Activated T-cell treated with anti-CD3 and anti-CD28 coated beads, Interleukin-2, amount 50 U/mL, for 72 hours (primary cell): Measurements from ENCODE around the gene KPTN. TPM values are rescaled to one million over a fixed set of nuclear protein-coding genes. Genes with fewer than 3 reads are reported as not detected.
A peak's percentile ranks its signal among the peaks of the same experiment; 100 is the strongest.

Experiments used
- ATAC-seq, 2 donors: fragments of 150-1000 bp; cut with Tn5 transposase; replicated peaks in 1 of 2; 2 replicates each; pipeline ENCODE4 v1.10.0; 2021; ENCODE audit warnings: moderate library complexity in 2 of 2, mild to moderate bottlenecking in 1 of 2
- DNase-seq, 2 donors: peaks; one replicate each; pipeline ENCODE4 v3.0.0; 2021 to 2022; ENCODE audit warnings: mixed read lengths in 1 of 2
- H3K27ac Mint-ChIP-seq: one replicate; pipeline ENCODE4 v1.8.0; 2022; ENCODE audit warnings: mild to moderate bottlenecking, moderate library complexity, mixed read lengths
- H3K27me3 Mint-ChIP-seq: one replicate; pipeline ENCODE4 v1.8.0; 2022; ENCODE audit warnings: low read depth, mixed read lengths
- H3K36me3 Mint-ChIP-seq, 2 donors: one replicate each; pipeline ENCODE4 v1.8.0; 2022; ENCODE audit warnings: mixed read lengths in 2 of 2, mild to moderate bottlenecking in 1 of 2; ENCODE audit not compliant: insufficient read depth in 2 of 2
- H3K4me1 Mint-ChIP-seq: one replicate; pipeline ENCODE4 v1.8.0; 2022; ENCODE audit warnings: low read depth, mixed read lengths
- H3K4me3 Mint-ChIP-seq, 2 donors: one replicate each; pipeline ENCODE4 v1.8.0; 2022; ENCODE audit warnings: mild to moderate bottlenecking in 2 of 2, mixed read lengths in 2 of 2, moderate library complexity in 2 of 2
- H3K9me3 Mint-ChIP-seq, 2 donors: one replicate each; pipeline ENCODE4 v1.8.0; 2022; ENCODE audit warnings: mixed read lengths in 2 of 2
- total RNA-seq, 2 donors: library from RNA; stranded (reverse); gene quantifications; one replicate each; pipeline ENCODE4 v1.2.3, GENCODE V29; 2022

The KPTN gene
- total RNA-seq, 2 donors from 2014 or later, result 7.2 to 10.5 TPM

DNA sequence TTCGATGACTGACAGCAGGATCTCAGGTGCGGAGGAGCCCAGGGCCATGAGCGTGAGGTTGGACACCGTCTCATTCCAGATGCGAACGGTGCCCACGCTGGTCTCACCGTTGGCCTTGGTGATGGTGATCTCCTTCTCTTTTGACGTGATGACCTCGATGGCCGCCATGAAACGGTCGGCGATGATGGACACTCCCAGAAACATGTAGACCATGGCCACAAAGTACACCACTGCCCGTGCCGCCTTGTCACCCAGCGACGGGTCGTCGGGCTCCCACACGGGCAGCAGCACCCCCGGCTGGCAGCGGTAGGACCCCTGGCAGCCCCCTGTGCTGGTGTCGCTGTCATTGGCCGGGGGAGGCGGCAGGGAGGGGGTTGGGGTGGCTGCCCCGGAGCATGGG, 18.1 kb downstream of the KPTN start:
- Mint-ChIP-seq H3K9me3 (no peaks in the 10 kb centered on the region), H3K27ac (no peak overlapping the region), H3K4me1 (peaks cover 7% of the 10 kb centered on the region), H3K4me3 (no peak overlapping the region), H3K27me3 (peaks cover 36% of the 10 kb centered on the region), H3K36me3 (no peaks in the 10 kb centered on the region)
- ATAC-seq, result no peak
- no peak for DNase-seq

GRCh38 chr19:47464675-47465419, 19.2 kb downstream of the KPTN start:
- Mint-ChIP-seq H3K36me3 (no peaks in the 10 kb centered on the region), H3K9me3 (no peaks in the 10 kb centered on the region), H3K27ac (no peak overlapping the region), H3K27me3 (peaks cover 25% of the 10 kb centered on the region), H3K4me1 (no peaks in the 10 kb centered on the region), H3K4me3 (no peak overlapping the region)
- DNase-seq (no peak), ATAC-seq (no peak)

DNA sequence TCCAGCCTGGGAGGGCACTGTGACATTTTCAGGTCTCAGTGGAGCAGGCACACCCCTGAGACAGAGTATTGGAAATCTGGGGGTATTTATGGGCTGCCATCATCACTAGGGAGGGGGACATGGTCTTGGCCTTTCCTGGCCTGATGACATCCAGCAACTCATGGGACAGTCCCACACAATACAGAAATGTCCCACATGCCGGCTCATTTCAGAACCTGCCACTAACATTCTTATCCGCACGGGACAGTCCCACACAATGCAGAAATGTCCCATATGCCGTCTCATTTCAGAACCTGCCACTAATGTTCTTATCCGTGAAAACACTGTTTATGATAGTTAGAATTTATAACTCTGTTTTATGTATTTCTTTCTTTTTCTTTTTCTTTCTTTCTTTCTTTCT, 22.1 kb downstream of the KPTN start:
- Mint-ChIP-seq H3K36me3 (no peaks in the 10 kb centered on the region), H3K4me3 (no peak overlapping the region), H3K4me1 (no peaks in the 10 kb centered on the region), H3K27ac (no peak overlapping the region), H3K27me3 (peaks cover 6% of the 10 kb centered on the region), H3K9me3 (no peaks in the 10 kb centered on the region)
- ATAC-seq, result no peak
- DNase-seq, result no peak

DNA sequence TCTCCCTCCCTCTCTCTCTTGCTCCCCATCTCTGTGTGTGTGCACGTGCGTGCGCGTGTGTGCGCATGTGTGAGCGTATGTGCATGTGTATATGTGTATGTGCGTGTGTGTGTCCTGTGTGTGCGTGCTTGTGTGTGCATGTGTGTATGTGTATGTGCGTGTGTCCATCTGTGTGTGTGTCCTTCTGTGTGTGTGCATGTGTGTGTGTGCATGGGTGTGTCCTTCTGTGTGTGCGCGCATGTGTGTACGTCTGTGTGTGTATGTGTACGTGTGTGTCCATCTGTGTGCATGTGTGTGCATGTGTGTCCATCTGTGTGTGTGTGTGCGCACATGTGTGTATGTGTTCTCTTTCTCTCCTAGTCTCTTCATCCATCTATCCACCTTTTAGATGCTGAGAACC, 24.5 kb downstream of the KPTN start:
- no peak for DNase-seq
- ATAC-seq, result no peak
- Mint-ChIP-seq H3K4me3 (no peak overlapping the region), H3K36me3 (peaks cover 3 to 4% of the 10 kb centered on the region in 2 donors), H3K4me1 (no peaks in the 10 kb centered on the region), H3K9me3 (peaks cover 0 to 4% of the 10 kb centered on the region in 2 donors), H3K27ac (no peak overlapping the region), H3K27me3 (peaks cover 25% of the 10 kb centered on the region)

GRCh38 chr19:47458672-47459071, 25.3 kb downstream of the KPTN start:
- Mint-ChIP-seq H3K9me3 (peaks cover 0 to 4% of the 10 kb centered on the region in 2 donors), H3K4me1 (no peaks in the 10 kb centered on the region), H3K36me3 (peaks cover 3 to 4% of the 10 kb centered on the region in 2 donors), H3K27ac (no peak overlapping the region), H3K27me3 (peaks cover 26% of the 10 kb centered on the region), H3K4me3 (no peak overlapping the region)
- no peak for DNase-seq
- no peak for ATAC-seq

GRCh38 chr19:47456721-47457474, 27.1 kb downstream of the KPTN start:
- no peak overlapping the region for H3K27ac Mint-ChIP-seq
- peaks cover 3 to 4% of the 10 kb centered on the region in 2 donors for H3K36me3 Mint-ChIP-seq
- peaks cover 0 to 4% of the 10 kb centered on the region in 2 donors for H3K9me3 Mint-ChIP-seq
- peaks cover 26% of the 10 kb centered on the region for H3K27me3 Mint-ChIP-seq
- DNase-seq, result no peak
- no peak overlapping the region for H3K4me3 Mint-ChIP-seq
- no peaks in the 10 kb centered on the region for H3K4me1 Mint-ChIP-seq
- no peak for ATAC-seq

GRCh38 chr19:47450478-47450877, 33.5 kb downstream of the KPTN start:
- Mint-ChIP-seq H3K27me3 (peaks cover 59% of the 10 kb centered on the region), H3K36me3 (peaks cover 2 to 3% of the 10 kb centered on the region in 2 donors), H3K4me1 (peaks cover 20% of the 10 kb centered on the region), H3K4me3 (no peak overlapping the region), H3K9me3 (peaks cover 2% of the 10 kb centered on the region in 2 donors), H3K27ac (no peak overlapping the region)
- no peak for ATAC-seq
- no peak for DNase-seq

- DNase-seq (no peak), ATAC-seq (no peak)
- peaks cover 65% of the 10 kb centered on the region for H3K27me3 Mint-ChIP-seq
- peak overlapping the region in 1 of 2 donors; percentile 84 for H3K4me3 Mint-ChIP-seq
- peaks cover 42% of the 10 kb centered on the region for H3K4me1 Mint-ChIP-seq
- H3K27ac Mint-ChIP-seq, result no peak overlapping the region
- H3K36me3 Mint-ChIP-seq, result peaks cover 2% of the 10 kb centered on the region in 2 donors
- H3K9me3 Mint-ChIP-seq, result peaks cover 0 to 2% of the 10 kb centered on the region in 2 donors
Measured at GRCh38 chr19:47448360-47448727, 35.7 kb downstream of the KPTN start.

GRCh38 chr19:47447470-47448359, 36.3 kb downstream of the KPTN start:
- Mint-ChIP-seq H3K27ac (no peak overlapping the region), H3K36me3 (peaks cover 2% of the 10 kb centered on the region in 2 donors), H3K9me3 (peaks cover 0 to 2% of the 10 kb centered on the region in 2 donors), H3K4me1 (peaks cover 47% of the 10 kb centered on the region), H3K4me3 (peak overlapping the region; percentile 59 to 84), H3K27me3 (peaks cover 72% of the 10 kb centered on the region)
- DNase-seq (peak; percentile 85 to 86), ATAC-seq (peak; percentile 75 to 83)

DNA sequence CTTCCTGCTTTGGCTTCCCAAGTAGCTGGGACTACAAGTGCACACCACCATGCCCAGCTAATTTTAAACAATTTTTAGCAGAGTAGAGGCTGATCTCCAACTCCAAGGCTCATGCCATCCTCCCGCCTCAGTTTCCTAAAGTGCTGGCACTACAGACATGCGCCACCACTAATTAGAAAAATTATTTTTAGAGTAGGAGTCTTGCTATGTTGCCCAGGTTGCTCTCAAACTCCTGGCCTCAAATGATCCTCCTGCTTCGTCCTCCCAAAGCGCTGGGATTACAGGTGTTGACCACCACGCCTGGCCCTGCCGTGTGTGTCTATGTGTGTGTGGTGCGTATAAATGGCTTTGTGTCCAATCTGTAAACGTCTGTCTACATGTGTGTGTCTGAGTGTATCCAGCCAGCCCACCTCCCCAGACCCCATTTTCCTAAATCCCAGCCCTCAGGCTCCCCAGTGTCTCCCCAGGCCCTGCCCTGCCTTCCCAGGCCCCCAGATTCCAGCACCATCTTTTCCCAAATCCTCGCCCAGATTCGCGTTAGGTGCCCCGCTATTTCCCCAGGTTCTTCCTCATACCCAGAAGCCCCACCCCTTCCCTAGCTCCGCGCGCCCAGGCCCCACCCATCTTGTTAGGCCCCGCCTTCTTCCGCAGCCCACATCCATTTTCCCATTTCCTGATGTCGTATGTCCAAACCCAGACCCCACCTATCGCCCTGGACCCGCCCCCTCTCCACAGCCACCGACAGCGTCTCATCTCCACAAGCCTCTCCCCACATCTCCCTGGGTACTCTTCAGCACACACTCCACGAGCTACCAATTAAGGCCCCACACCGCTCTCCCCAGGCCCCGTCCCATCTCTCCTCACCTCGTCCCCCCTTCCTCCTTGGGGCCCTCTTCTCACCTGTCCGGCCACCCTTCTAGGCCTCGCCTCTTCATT, 37.2 kb downstream of the KPTN start:
- DNase-seq (peak; percentile 60 to 61), ATAC-seq (no peak)
- Mint-ChIP-seq H3K27me3 (peaks cover 79% of the 10 kb centered on the region), H3K27ac (no peak overlapping the region), H3K4me3 (peak overlapping the region; percentile 59 to 84), H3K9me3 (peaks cover 0 to 2% of the 10 kb centered on the region in 2 donors), H3K4me1 (peaks cover 47% of the 10 kb centered on the region), H3K36me3 (peaks cover 2% of the 10 kb centered on the region in 2 donors)

DNA sequence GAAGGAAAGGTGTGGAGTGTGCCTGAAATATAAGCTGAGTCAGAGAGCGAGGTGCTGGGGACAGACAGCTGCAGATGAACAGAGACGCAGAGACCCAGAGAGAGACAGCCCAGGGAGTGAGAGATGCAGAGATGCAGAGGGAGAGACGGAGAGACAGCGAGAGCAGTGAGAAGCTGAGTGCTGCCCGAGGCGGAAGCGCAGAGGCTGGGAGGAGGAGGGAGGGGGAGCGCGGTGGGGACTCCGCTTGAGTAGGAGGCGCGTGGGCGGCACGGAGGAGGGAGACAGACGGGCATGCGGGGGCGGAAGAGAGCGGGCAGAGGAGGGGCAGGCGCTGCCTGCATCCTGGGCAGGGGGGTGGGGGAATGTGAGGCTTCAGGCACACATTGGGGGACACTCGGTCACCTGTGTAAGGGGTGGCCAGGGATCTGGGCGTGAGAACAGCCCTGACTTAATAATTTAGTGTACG, 38.0 kb downstream of the KPTN start:
- H3K27ac Mint-ChIP-seq, result no peak overlapping the region
- peaks cover 0 to 2% of the 10 kb centered on the region in 2 donors for H3K9me3 Mint-ChIP-seq
- DNase-seq (peak; percentile 46 to 54), ATAC-seq (peak in 1 of 2 donors; percentile 12)
- peaks cover 47% of the 10 kb centered on the region for H3K4me1 Mint-ChIP-seq
- peak overlapping the region; percentile 71 to 76 for H3K4me3 Mint-ChIP-seq
- peaks cover 2% of the 10 kb centered on the region in 2 donors for H3K36me3 Mint-ChIP-seq
- H3K27me3 Mint-ChIP-seq, result peaks cover 85% of the 10 kb centered on the region

DNA sequence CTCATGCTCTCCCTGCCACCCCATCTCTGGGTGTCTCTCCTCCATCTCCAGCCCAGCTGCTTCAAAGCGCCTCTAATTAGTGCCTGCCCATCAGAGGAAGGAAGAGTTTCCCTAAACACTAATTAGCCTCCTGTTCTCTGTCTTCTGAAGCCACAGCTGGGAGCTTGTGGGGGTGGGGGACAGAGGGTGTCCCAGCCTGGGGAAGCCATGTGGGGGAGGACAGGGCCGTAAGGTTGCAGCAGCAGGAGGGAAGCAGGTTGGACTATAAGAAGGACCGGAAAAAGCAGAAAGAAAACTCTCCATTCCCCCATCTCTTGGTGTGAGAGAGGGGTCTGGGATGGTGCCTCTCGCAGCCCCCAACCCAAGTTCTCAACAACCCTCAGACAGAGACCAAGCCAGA, 38.5 kb downstream of the KPTN start:
- Mint-ChIP-seq H3K27me3 (peaks cover 83% of the 10 kb centered on the region), H3K27ac (no peak overlapping the region), H3K4me3 (peak overlapping the region; percentile 71 to 76), H3K9me3 (peaks cover 0 to 2% of the 10 kb centered on the region in 2 donors), H3K36me3 (peaks cover 2% of the 10 kb centered on the region in 2 donors), H3K4me1 (peaks cover 47% of the 10 kb centered on the region)
- DNase-seq, result no peak
- ATAC-seq, result no peak
